Islet of Langerhans (tissue), 1 donor: ENCODE measurements around the gene RICTOR.

Source experiments
- FAIRE-seq: peaks from one replicate; lab custom pipeline; 2011; peaks lifted over from hg19 to GRCh38; lab: Jason Lieb, UNC

The RICTOR gene

GRCh38 chr5:39092581-39093351, 18.6 kb upstream of the RICTOR start:
- no peak for FAIRE-seq

- FAIRE-seq, result no peak
These were observed 17.9 kb upstream of the RICTOR start for GRCh38 chr5:39091940-39092580.

GRCh38 chr5:39083968-39084367, 9.8 kb upstream of the RICTOR start:
- no peak for FAIRE-seq

DNA sequence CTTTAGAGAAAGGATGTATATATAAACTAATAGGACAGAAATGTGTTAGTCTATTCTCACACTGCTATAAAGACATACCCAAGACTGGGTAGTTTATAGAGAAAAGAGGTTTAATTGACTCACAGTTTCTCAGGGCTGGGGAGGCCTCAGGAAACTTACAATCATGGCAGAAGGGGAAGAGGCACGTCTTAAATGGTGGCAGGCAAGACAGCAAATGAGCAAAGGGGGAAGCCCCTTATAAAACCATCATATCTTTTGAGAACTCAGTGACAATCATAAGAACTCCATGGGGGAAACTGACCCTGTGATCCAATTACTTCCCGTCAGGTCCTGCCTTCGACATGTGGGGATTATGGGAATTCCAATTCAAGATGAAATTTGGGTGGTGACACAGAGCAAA, 8.8 kb upstream of the RICTOR start:
- no peak for FAIRE-seq

DNA sequence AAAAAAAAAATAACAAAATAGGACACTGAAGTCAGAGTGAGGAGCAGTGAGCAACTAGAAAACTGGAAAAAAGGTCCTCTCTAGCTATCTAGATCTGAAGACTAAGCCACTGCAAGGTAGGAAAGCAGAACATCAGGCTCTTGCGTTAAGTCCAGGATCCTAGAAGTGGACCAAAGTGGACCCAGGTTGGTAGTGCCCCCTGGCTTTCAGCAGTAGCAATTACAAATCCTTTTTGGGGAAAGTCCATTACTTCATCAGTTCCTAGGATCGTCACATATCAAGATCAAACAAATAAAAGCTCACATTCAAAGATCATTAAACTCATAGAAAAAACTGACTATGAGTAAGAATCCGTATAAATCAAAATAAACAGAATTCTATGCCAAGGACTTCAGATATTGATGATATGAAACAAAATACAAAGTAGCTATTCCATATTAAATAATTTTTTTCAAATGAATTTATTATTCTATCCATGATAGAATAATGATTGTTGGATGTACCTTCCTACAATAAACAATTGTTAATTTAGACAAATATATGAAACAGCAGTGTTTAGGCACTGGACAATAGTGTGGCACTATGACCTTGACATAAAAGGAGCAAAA, 6.5 kb upstream of the RICTOR start:
- peak; percentile 97 for FAIRE-seq

DNA sequence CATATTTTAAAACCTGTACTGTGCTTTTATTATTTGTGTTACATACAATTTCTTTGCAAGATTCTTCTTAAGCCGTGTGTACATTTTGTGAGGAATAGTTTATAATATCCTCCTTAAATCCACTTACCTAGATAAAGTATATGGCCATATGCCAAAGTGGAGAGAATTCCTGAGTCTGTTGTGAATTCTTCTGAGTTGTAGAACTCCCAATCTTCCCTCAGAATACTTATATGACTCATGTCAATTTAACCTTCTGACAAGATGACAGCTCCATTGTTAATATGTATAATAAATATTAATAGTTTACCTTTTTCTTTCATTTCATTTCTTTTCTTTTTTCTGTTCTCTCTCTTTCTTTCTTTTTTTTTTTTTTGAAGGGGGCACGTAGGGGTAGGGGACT, 6.0 kb upstream of the RICTOR start:
- no peak for FAIRE-seq

- FAIRE-seq, result no peak
These were observed 4.9 kb upstream of the RICTOR start for GRCh38 chr5:39079147-39079546.

DNA sequence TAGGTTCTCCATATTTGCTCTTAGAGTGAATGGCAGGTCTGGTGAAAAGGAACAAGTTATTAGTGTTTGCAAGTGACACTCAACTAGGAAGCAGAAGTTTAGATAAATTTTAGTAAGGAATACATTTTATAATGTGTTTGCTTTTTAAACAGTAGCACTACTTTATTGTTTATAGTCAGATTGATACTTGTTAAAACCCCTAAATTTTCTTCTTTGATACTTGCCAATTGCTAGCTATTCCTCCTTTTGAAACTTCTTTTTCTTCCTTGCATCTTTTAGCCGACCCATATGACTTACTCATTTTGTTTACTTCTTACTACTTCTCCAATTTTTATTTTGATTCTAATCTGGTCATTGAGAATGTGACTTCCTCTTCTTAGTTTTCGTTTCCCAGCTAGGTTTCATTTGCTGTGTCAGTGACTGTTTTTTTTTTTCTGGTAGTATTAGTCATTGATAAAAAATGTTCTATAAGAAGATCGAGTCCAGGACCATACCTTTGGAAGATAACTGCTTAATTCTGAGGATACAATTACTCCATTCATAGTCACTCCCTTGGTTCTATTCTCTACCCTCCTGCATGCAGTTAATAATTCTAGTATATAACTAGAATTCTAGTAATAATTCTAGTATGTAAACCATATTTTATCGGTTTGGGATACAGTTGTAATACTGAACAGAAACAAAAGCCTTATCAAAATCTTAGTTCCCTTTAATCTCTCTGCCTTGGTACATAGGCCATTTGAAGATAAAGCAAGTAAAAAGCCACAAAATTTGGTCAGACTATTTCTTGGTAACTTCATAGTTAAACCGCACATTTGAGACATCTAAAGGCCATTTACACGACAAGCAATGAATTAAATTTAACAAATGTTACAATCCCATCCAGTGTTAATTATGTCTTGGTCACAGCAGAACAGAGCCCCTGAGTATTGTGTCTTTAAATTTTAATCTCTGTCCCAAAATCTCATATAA, 2.8 kb upstream of the RICTOR start:
- FAIRE-seq, result no peak

GRCh38 chr5:39076101-39076756, 2.0 kb upstream of the RICTOR start:
- no peak for FAIRE-seq

DNA sequence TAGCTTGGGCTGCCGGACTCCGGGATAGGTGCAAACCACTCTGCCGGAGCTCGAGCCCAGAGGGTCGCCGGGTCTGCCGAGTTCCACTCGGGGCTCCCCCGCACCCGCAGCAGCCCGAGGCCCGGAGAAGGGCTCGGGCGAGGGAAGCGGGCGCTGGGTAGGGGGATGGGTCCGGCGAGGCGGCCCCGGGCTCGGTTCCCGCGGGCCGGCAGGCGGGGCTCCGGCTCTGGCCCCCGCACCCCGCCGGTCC, 507 bp downstream of the RICTOR start:
- no peak for FAIRE-seq

DNA sequence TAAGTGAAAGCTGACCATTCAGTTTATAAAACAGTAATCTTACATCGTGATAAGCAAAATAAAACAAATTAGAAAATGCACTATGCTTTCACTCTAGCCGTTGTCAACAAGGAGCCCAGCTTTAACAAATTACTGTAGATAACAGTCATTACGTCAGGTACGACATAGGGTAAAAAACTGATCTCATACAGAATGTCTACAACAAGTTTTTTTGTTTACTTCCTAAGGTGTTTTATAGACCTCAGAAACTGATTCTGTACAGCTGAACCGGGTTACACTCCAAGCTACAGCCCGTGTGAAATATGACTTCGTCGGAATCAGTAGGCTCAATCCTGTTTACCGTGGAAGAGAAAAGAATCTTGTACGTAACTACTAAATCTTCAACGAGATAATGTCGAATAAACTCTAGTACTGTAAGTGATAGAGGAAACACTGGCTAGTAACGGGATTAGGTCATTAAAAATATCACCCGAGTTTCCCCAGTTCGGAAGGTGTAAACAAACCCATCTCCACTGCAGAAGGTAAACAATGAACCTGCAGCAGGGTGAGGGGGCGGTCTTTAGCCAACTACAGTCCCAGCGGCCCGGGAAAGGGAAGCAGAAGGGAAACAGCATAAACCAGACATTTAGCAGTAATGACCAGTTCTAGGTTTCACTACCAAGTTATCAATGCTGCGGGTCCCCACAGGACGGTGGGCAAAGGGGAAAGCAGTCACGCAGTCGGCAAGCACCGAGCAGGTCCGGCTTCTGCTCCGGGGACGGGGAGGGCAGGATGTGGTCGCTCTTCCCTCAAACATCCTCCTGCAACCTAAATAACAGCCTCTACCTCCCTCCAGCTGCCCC, 1.1 kb downstream of the RICTOR start:
- FAIRE-seq, result peak; percentile 65

GRCh38 chr5:39068099-39068498, 6.1 kb downstream of the RICTOR start:
- FAIRE-seq, result no peak

DNA sequence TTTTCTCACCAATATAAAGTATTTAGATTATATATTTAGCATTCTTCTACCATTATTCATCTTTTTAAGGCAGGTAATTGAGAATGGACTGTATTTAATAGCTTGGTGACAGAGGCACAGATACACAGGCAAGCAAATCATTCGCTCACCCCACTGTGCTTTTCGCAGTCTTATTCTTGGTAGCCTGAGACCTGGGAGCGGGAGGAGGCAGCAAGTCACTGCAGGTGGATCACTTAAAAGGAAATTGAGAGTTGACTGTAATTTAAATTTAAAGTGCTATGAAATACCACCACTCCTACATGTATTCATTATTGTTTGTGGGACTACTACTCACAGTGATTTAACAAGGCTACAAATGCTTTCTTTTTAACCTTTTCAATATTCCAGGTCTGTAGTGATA, 9.7 kb downstream of the RICTOR start:
- no peak for FAIRE-seq

- FAIRE-seq, result peak; percentile 43
These were observed 11.2 kb downstream of the RICTOR start for GRCh38 chr5:39063037-39063436.

DNA sequence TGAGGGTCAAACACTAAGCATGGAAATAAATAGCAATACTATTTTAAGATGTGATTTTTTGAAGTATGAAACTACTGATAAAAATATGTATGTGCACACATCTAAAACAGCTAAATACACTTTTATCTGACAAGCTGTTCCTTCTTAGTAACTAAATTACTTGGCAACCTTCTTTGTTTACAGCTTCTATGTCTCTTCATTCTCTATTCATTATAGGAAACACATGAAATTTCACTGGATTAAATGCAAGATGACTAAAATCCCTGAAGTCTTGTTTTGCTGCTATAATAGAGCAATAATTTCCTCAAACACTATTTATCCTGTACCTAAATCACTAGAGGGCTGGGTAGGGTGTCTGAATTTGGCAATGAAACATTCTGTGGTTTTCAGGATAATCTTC, 11.7 kb downstream of the RICTOR start:
- peak; percentile 94 for FAIRE-seq

- peak; percentile 84 for FAIRE-seq
These were observed 12.1 kb downstream of the RICTOR start for GRCh38 chr5:39062104-39062503.

DNA sequence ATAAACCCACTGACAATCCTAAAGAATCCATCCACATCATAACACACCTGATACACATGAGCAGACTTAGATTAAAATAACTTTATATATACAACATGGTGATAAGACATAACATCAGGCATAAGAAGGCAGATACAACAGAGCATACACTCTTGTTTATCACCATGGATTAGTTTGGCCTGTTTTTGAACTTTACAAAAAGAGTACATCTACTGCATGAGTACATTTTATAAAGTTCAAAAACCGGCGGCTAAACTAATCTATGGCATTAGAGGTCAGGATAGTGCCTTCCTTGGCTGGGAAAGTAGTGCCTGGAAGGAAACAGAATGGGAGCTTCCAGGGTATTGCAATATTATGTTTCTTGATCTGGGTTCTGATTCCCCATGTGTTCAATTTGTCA, 15.1 kb downstream of the RICTOR start:
- no peak for FAIRE-seq

GRCh38 chr5:39058178-39058921, 15.8 kb downstream of the RICTOR start:
- peak; percentile 94 for FAIRE-seq

GRCh38 chr5:39057734-39058133, 16.5 kb downstream of the RICTOR start:
- FAIRE-seq, result peak; percentile 61

GRCh38 chr5:39055768-39056398, 18.3 kb downstream of the RICTOR start:
- FAIRE-seq, result peak; percentile 93
